HCT116 (cell line): ENCODE measurements around the gene PMF1. TPM values are rescaled to one million over a fixed set of nuclear protein-coding genes. Genes with fewer than 3 reads are reported as not detected.

Experiments used
- ATAC-seq: fragments of 200-7000 bp; cut with Tn5 transposase; 2 replicates; pipeline ENCODE4 v1.9.1; 2020; ENCODE audit warnings: mild to moderate bottlenecking, moderate library complexity
- BruUV-seq: library from RNA; stranded (reverse); fragments of 400-500 nt; replicated peaks from 2 replicates; lab custom pipeline; 2021; lab: Mats Ljungman, UMichigan
- CTCF ChIA-PET: fragments of 300-600 bp; sonication (Branson Sonifier 250); formaldehyde crosslinking; loops from one replicate; lab custom pipeline; 2021; ENCODE audit warnings: antibody characterized with exemption; lab: Charles Lee
- POLR2A ChIA-PET: fragments of 300-600, 350-600 bp; sonication (Branson Sonifier 250); formaldehyde crosslinking; loops from one replicate; lab custom pipeline; 2021; ENCODE audit warnings: antibody characterized with exemption; lab: Charles Lee
- RAD21 ChIA-PET, 2 experiments: fragments of 300-600 bp; sonication (Branson Sonifier 250); formaldehyde crosslinking; loops; one replicate each; lab custom pipeline; 2023; ENCODE audit warnings: low total read pairs in 2 of 2; ENCODE audit not compliant: uncharacterized antibody in 2 of 2, unreplicated experiment in 2 of 2, low non-redundant PET in 1 of 2; lab: Charles Lee
- DNase-seq: peaks from one replicate; pipeline ENCODE4 v3.0.0-alpha.2; 2010; ENCODE audit warnings: low read depth, low spot score
- H2AFZ ChIP-seq: fragments of 200-600 bp; shearing (Covaris generic), sonication (generic); 2 replicates; pipeline ENCODE4 v1.6.1; 2017; ENCODE audit warnings: low read depth, mixed run types, mixed read lengths, antibody characterized with exemption, low read length; ENCODE audit not compliant: poor library complexity, severe bottlenecking
- H3K27ac ChIP-seq: 2 replicates; pipeline ENCODE4 v1.5.1; 2012; ENCODE audit warnings: low read depth, low read length
- H3K27me3 ChIP-seq: fragments of 200-600 bp; sonication (generic); 2 replicates; pipeline ENCODE4 v1.6.1; 2016; ENCODE audit warnings: mixed run types, low read length, mixed read lengths; ENCODE audit not compliant: insufficient read depth
- H3K36me3 ChIP-seq, 2 experiments: fragments of 200-500 bp in 1 of 2; fragments of 200-600 bp in 1 of 2; sonication (Bioruptor generic) in 1 of 2; sonication (generic) in 1 of 2; 2 replicates each; pipeline versions ENCODE4 v1.5.1 to v1.6.1; 2014 to 2016; ENCODE audit warnings: low read length in 2 of 2, inconsistent platforms in 1 of 2, mixed read lengths in 1 of 2, mixed run types in 1 of 2; ENCODE audit not compliant: insufficient read depth in 2 of 2, control insufficient read depth in 1 of 2
- H3K4me1 ChIP-seq, 2 experiments: fragments of 200-600 bp in 1 of 2; sonication (generic) in 1 of 2; 2 replicates each; pipeline versions ENCODE4 v1.5.1 to v1.6.1; 2012 to 2017; ENCODE audit warnings: low read length in 2 of 2, inconsistent platforms in 1 of 2, mild to moderate bottlenecking in 1 of 2, mixed read lengths in 1 of 2, mixed run types in 1 of 2, moderate library complexity in 1 of 2; ENCODE audit not compliant: insufficient read depth in 2 of 2, control insufficient read depth in 1 of 2
- H3K4me2 ChIP-seq: fragments of 200-600 bp; sonication (generic); 2 replicates; pipeline ENCODE4 v1.6.1; 2017; ENCODE audit warnings: mixed run types, low read length, mixed read lengths
- H3K4me3 ChIP-seq, 2 experiments: fragments of 200-600 bp in 1 of 2; sonication (generic) in 1 of 2; replicated peaks in 1 of 2; 2 replicates each; pipeline ENCODE4 v1.5.1; 2011 to 2016; ENCODE audit warnings: low read length in 2 of 2, control low read depth in 1 of 2, low read depth in 1 of 2, mild to moderate bottlenecking in 1 of 2, mixed read lengths in 1 of 2, mixed run types in 1 of 2
- H3K79me2 ChIP-seq: fragments of 200-600 bp; sonication (generic); 2 replicates; pipeline ENCODE4 v1.6.1; 2017; ENCODE audit warnings: mild to moderate bottlenecking, mixed run types, low read length, moderate library complexity, mixed read lengths; ENCODE audit not compliant: insufficient read depth
- H3K9ac ChIP-seq: fragments of 200-600 bp; sonication (generic); 2 replicates; pipeline ENCODE4 v1.6.1; 2016; ENCODE audit warnings: low read length, mixed read lengths
- H3K9me2 ChIP-seq: fragments of 200-600 bp; sonication (generic), shearing (Covaris generic); 2 replicates; pipeline ENCODE4 v1.6.1; 2017; ENCODE audit warnings: mixed run types, mild to moderate bottlenecking, moderate library complexity; ENCODE audit not compliant: insufficient read depth
- H3K9me3 ChIP-seq, 2 experiments: fragments of 200-500 bp in 1 of 2; fragments of 200-600 bp in 1 of 2; sonication (Bioruptor generic) in 1 of 2; sonication (generic) in 1 of 2; 2 replicates each; pipeline ENCODE4 v1.6.1; 2014 to 2017; ENCODE audit warnings: low read length in 2 of 2, mixed read lengths in 2 of 2, inconsistent platforms in 1 of 2, low read depth in 1 of 2, mild to moderate bottlenecking in 1 of 2, mixed run types in 1 of 2, moderate library complexity in 1 of 2; ENCODE audit not compliant: control insufficient read depth in 1 of 2, insufficient read depth in 1 of 2
- H4K20me1 ChIP-seq: fragments of 200-600 bp; sonication (generic), shearing (Covaris generic); 2 replicates; pipeline ENCODE4 v1.6.1; 2017; ENCODE audit warnings: mixed run types, mild to moderate bottlenecking, moderate library complexity; ENCODE audit not compliant: insufficient read depth
- ATF3 ChIP-seq: IDR thresholded peaks from 2 replicates; pipeline ENCODE4 v1.6.1; 2012
- CBX3 ChIP-seq: IDR thresholded peaks from 2 replicates; pipeline ENCODE4 v1.6.1; 2012; ENCODE audit warnings: low read depth
- ELF1 ChIP-seq: IDR thresholded peaks from 2 replicates; pipeline ENCODE4 v1.6.1; 2012; ENCODE audit warnings: low read depth, borderline replicate concordance
- EZH2 ChIP-seq: fragments of 200-600 bp; sonication (generic); IDR thresholded peaks from 2 replicates; pipeline ENCODE4 v1.6.1; 2017; ENCODE audit warnings: antibody characterized with exemption, mixed run types
- EZH2phosphoT487 ChIP-seq: fragments of 200-600 bp; IDR thresholded peaks from 2 replicates; pipeline ENCODE4 v1.6.1; 2018; ENCODE audit warnings: antibody characterized with exemption, borderline replicate concordance
- FOSL1 ChIP-seq: IDR thresholded peaks from 2 replicates; pipeline ENCODE4 v1.6.1; 2012; ENCODE audit warnings: low read depth
- JUND ChIP-seq: IDR thresholded peaks from 2 replicates; pipeline ENCODE4 v1.6.1; 2012
- MAX ChIP-seq: IDR thresholded peaks from 2 replicates; pipeline ENCODE4 v1.6.1; 2012
- POLR2A ChIP-seq: IDR thresholded peaks from 2 replicates; pipeline ENCODE4 v1.7.0; 2011; ENCODE audit warnings: borderline replicate concordance; ENCODE audit not compliant: insufficient read depth, insufficient read length; ENCODE audit errors: extremely low read depth
- SRF ChIP-seq: IDR thresholded peaks from 2 replicates; pipeline ENCODE4 v1.6.1; 2012; ENCODE audit warnings: low read depth
- YY1 ChIP-seq: IDR thresholded peaks from 2 replicates; pipeline ENCODE4 v1.6.1; 2011; ENCODE audit warnings: low read length, low read depth, moderate library complexity, mild to moderate bottlenecking; ENCODE audit not compliant: insufficient replicate concordance; ENCODE audit errors: extremely low read depth
- ZBTB33 ChIP-seq: IDR thresholded peaks from 2 replicates; pipeline ENCODE4 v1.6.1; 2011; ENCODE audit warnings: mild to moderate bottlenecking, low read length, moderate library complexity; ENCODE audit not compliant: insufficient replicate concordance; ENCODE audit errors: extremely low read depth
- ZFX ChIP-seq: fragments of 450-650 bp; IDR thresholded peaks from 2 replicates; pipeline ENCODE4 v1.6.1; 2017
- intact Hi-C: fragments of 100-400 bp; cut with micrococcal nuclease; formaldehyde crosslinking; loops from 2 replicates; pipeline ENCODE4 v1.10.0; 2022
- total RNA-seq: library from RNA; stranded (reverse); gene quantifications from one replicate; pipeline ENCODE4 v1.2.1, GENCODE V29; 2021; ENCODE audit not compliant: unreplicated experiment
- TF ChIP-seq, protein P1 (sequence below): IDR thresholded peaks from 2 replicates; pipeline ENCODE4 v1.6.1; 2012; ENCODE audit warnings: low read depth

The PMF1 gene
- total RNA-seq, 1 experiment from 2014 or later, result 52.6 TPM

GRCh38 chr1:156213644-156213966 is 798 bp downstream of the PMF1 start:
- ChIA-PET POLR2A (interaction anchor here (1.0 to 2.6 kb wide), 9 partner anchors 9 to 94 kb away, joined by 3 to 25 read pairs (median 5); partner anchors contain the start of genes SLC25A44 and SMG5), RAD21 (no interaction called here), CTCF (interaction anchor here (1.0 to 3.1 kb wide), 4 partner anchors 11 to 68 kb away, joined by 3 to 45 read pairs (median 6); partner anchors contain the start of gene SLC25A44)
- no TSS peak for BruUV-seq
- intact Hi-C loops, result no loop called here
- Histone ChIP-seq H3K4me2 (peak overlapping the region; percentile 99), H3K4me1 (peaks cover 10 to 21% of the 10 kb centered on the region in 2 experiments), H3K27ac (peak overlapping the region; percentile 75), H3K79me2 (peaks cover 33% of the 10 kb centered on the region), H3K27me3 (no peaks in the 10 kb centered on the region), H3K9ac (peak overlapping the region; percentile 94), H2AFZ (no peak overlapping the region), H3K4me3 (peak overlapping the region; percentile 85 to 96), H3K9me3 (no peaks in the 10 kb centered on the region), H3K9me2 (no peaks in the 10 kb centered on the region), H3K36me3 (peaks cover 0 to 3% of the 10 kb centered on the region in 2 experiments; a peak in 1 of 4 replicates), H4K20me1 (no peaks in the 10 kb centered on the region)
- TF ChIP-seq FOSL1 (no peak), SRF (no peak), ZBTB33 (no peak), CBX3 (no peak), YY1 (no peak), EZH2phosphoT487 (no peak), ATF3 (no peak), JUND (no peak), EZH2 (no peak), ZFX (no peak), POLR2A (no peak), ELF1 (no peak), MAX (no peak)
- TF ChIP-seq, protein P1, sequence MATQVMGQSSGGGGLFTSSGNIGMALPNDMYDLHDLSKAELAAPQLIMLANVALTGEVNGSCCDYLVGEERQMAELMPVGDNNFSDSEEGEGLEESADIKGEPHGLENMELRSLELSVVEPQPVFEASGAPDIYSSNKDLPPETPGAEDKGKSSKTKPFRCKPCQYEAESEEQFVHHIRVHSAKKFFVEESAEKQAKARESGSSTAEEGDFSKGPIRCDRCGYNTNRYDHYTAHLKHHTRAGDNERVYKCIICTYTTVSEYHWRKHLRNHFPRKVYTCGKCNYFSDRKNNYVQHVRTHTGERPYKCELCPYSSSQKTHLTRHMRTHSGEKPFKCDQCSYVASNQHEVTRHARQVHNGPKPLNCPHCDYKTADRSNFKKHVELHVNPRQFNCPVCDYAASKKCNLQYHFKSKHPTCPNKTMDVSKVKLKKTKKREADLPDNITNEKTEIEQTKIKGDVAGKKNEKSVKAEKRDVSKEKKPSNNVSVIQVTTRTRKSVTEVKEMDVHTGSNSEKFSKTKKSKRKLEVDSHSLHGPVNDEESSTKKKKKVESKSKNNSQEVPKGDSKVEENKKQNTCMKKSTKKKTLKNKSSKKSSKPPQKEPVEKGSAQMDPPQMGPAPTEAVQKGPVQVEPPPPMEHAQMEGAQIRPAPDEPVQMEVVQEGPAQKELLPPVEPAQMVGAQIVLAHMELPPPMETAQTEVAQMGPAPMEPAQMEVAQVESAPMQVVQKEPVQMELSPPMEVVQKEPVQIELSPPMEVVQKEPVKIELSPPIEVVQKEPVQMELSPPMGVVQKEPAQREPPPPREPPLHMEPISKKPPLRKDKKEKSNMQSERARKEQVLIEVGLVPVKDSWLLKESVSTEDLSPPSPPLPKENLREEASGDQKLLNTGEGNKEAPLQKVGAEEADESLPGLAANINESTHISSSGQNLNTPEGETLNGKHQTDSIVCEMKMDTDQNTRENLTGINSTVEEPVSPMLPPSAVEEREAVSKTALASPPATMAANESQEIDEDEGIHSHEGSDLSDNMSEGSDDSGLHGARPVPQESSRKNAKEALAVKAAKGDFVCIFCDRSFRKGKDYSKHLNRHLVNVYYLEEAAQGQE, result no peak
- DNase-seq (no peak), ATAC-seq (no peak)
